ENCODE results near the gene NLRP6. TPM values are rescaled to one million over a fixed set of nuclear protein-coding genes. Genes with fewer than 3 reads are reported as not detected.
"Not testable (repeated sequence)": the region's sequence is repeated elsewhere in the genome, so short reads cannot be mapped to it uniquely, and the experiment has no call there.

The NLRP6 gene
- total RNA-seq, 1 experiment from 2014 or later: not detected

GRCh38 chr11:325796-326591 lies 47.8 kb downstream of the NLRP6 start:
- no peak for DNase-seq (ENCODE audit: low read depth)

GRCh38 chr11:326592-326841 lies 48.3 kb downstream of the NLRP6 start:
- DNase-seq (ENCODE audit: low read depth): no peak

DNA sequence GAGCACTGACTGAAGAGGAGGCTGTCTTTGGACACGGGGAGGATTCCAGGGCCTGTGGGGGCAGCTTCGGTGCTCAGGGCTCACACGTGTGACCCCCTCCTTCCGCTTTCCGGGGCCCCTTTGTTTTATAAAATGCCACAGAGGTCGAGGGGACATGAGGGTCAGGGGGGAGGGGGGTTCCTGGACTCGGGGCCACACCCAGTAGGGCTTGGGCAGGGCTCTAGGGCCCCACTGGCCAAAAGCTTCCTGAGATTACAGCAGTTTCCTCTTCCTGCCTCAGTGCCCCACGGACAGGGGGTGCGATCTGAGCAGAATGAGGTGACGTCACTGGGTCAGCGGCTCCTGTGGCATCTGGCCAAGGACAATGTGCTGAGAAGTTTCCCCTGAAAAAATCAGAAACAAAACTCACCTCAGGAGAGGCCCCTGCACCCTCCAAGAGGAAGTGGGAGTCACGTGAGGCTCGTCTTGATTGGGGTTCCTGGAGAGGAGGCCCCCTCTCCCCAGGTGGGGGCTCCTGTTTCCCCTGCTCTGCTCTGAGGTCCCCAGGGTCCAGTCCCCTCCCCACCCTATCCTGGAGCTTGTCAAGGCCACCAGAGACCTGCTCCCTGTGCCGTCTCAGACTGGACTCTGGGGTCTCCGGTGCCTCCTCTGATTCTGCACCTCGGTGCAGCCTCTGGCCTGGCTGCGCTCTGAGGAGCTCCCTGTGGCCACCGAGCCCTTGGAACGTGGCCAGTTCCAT lies 48.8 kb downstream of the NLRP6 start:
- DNase-seq (ENCODE audit: low read depth): no peak

DNA sequence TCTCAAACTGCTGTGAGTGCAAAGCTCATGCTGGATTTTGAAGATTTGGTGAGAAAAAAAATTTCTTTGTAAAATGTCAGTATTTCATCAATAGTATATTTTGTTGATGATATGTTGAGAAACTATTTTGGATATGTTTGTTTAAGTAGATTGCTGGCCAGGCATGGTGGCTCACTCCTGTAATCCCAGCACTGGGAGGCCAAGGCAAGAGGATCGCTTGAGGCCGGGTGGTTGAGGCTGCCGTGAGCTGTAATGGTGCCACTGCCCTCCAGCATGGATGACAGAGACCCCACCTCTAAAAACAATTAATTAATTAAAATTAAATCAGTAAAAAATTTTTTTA lies 49.3 kb downstream of the NLRP6 start:
- DNase-seq (ENCODE audit: low read depth): no peak

- DNase-seq (ENCODE audit: low read depth): no peak
Observed at GRCh38 chr11:328012-328411, 49.8 kb downstream of the NLRP6 start.

- DNase-seq (ENCODE audit: low read depth): not testable (repeated sequence)
Observed at GRCh38 chr11:328516-329100, 50.4 kb downstream of the NLRP6 start.

GRCh38 chr11:329886-330253 lies 51.7 kb downstream of the NLRP6 start:
- DNase-seq (ENCODE audit: low read depth): no peak

DNA sequence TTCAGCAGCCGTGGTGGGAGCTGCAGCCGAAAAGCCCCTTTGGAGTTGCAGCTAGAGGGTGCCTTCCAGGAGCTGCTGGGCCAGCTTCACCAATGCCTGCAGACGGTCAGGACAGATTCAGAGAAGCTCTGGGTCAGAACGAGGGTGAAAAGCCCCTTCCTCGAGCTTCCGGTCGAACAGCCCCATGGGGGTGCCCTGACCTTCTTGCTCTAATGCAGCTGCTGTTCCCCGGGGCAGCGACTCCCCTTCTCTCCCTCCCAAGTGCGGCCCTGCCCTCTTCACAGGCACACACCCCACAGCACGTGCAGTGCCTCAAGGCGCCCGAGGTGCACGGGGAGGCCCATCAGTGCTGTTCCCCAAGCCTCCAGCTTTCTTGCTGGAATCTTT lies 52.1 kb downstream of the NLRP6 start:
- DNase-seq (ENCODE audit: low read depth): no peak

GRCh38 chr11:330694-331357 lies 52.6 kb downstream of the NLRP6 start:
- DNase-seq (ENCODE audit: low read depth): no peak

DNA sequence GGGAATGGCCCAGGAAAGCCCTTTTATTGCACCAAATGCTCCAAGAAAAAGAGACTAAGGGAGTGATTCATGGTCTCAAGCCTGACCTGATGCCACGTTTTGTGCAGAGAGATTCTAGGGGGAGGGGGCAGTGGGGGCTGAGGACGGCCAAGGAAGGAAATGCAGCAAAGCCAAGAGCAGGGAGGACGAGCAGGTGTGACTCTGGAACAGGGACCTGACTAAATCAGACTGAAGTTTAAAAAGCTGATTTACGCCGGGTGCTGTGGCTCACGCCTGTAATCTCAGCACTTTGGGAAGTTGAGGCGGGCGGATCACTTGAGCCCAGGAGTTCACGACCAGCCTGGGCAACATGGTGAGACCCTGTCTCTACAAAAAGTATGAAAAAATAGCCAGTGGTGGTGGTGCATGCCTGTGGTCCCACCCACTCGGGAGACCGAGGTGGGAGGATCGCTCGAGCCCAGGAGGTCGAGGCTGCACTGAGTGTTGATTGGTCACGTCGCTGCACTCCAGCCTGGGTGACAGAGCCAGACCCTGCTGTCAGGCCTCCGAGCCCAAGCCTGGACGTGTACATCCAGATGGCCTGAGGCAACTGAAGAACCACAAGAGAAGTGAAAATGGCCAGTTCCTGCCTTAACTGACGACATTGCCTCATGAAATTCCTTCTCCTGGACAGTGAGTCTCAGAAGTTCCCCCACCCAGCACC lies 53.3 kb downstream of the NLRP6 start:
- DNase-seq (ENCODE audit: low read depth): no peak

DNA sequence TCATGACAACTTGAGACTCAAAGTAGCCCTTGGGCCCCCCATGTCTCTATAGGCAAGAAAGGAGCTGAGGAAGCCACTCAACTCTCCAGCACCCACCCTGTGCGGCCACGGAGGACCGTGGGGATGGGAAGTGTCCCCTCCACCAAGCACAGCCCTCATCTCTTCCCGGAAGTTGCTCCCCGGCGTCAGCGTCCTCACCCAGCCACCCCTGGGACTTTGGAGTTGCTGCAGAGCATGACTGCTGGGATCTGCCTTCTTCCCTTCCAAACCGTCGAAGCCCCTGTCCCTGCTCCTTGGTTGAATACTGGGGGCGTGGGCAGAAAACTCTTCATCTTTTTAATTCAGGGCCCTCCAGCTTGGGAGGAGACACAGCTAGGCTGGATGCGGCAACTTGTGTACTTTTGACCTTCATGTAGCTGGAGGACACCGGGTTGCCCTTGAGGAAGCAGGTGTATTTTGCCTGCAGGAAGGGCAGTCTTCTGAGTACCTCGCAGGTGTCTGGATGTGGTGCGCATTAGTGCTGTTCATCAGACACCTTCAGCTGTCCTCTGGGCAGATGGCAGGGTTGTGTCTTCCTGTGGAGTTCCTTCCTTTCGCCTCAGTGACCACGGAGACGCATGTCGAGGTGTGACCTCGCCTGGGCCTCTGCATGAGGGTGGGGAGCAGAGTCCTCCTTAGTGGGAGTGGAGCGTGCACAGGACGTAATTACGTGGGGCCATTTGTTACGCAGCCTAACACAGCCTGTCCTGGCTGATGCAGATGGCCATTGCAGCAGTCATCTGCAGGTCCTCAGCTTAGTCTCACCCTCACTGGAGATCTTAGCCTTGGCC lies 54.7 kb downstream of the NLRP6 start:
- no peak for DNase-seq (ENCODE audit: low read depth)

DNA sequence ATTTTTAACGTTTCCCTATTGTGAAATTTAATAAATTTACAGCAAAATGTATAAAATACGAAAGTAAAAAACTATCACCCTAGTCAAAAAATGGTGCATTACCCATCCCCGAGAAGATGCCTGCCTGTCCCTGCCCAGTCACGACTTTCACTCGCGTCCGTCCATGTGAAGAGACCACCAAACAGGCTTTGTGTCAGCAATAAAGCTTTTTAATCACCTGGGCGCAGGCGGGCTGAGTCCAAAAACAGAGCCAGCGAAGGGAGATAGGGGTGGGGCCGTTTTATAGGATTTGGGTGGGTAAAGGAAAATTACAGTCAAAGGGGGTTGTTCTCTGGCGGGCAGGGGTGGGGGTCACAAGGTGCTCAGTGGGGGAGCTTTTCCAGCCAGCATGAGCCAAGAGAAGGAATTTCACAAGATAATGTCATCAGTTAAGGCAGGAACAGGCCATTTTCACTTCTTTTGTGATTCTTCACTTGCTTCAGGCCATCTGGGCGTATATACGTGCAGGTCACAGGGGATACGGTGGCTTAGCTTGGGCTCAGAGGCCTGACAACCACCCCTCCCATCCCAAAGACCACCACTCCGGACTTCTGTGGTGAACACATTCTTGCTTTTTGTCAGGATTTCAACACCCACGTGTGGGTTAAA lies 55.5 kb downstream of the NLRP6 start:
- DNase-seq (ENCODE audit: low read depth): not testable (repeated sequence)

GRCh38 chr11:334264-334994 lies 56.2 kb downstream of the NLRP6 start:
- no peak for DNase-seq (ENCODE audit: low read depth)

Other genes starting within 250 kb of the NLRP6 start
- gene SCGB1C1, start 85.3 kb upstream of the NLRP6 start, total RNA-seq (2014; rRNA removed; shearing (Covaris generic)): not detected in 2 replicates
- 28.9 and 30.5 TPM in 2 replicates for gene BET1L, start 71.0 kb upstream of the NLRP6 start, total RNA-seq (2014; rRNA removed; shearing (Covaris generic))
- 171 and 178 TPM in 2 replicates for gene RIC8A, start 70.7 kb upstream of the NLRP6 start, total RNA-seq (2014; rRNA removed; shearing (Covaris generic))
- gene SIRT3, start 42.1 kb upstream of the NLRP6 start, total RNA-seq (2014; rRNA removed; shearing (Covaris generic)): 10.8 and 12.5 TPM in 2 replicates
- 162 and 239 TPM in 2 replicates for gene PSMD13, start 41.4 kb upstream of the NLRP6 start, total RNA-seq (2014; rRNA removed; shearing (Covaris generic))
- 5.2 and 8.5 TPM in 2 replicates for gene PGGHG, start 10.7 kb downstream of the NLRP6 start, total RNA-seq (2014; rRNA removed; shearing (Covaris generic))
- not detected in 2 replicates for gene IFITM5, start 21.1 kb downstream of the NLRP6 start, total RNA-seq (2014; rRNA removed; shearing (Covaris generic))
- gene IFITM2, start 29.4 kb downstream of the NLRP6 start, total RNA-seq (2014; rRNA removed; shearing (Covaris generic)): 80.0 and 89.8 TPM in 2 replicates
- gene IFITM1, start 35.6 kb downstream of the NLRP6 start, total RNA-seq (2014; rRNA removed; shearing (Covaris generic)): 1,883 and 3,156 TPM in 2 replicates
- 821 and 984 TPM in 2 replicates for gene IFITM3, start 42.5 kb downstream of the NLRP6 start, total RNA-seq (2014; rRNA removed; shearing (Covaris generic))
- 2.8 and 9.4 TPM in 2 replicates for gene B4GALNT4, start 91.1 kb downstream of the NLRP6 start, total RNA-seq (2014; rRNA removed; shearing (Covaris generic))
- 7.9 and 10.6 TPM in 2 replicates for gene PKP3, start 115.8 kb downstream of the NLRP6 start, total RNA-seq (2014; rRNA removed; shearing (Covaris generic))
- 2.5 and 3.4 TPM in 2 replicates for gene SIGIRR, start 136.6 kb downstream of the NLRP6 start, total RNA-seq (2014; rRNA removed; shearing (Covaris generic))
- gene ANO9, start 163.6 kb downstream of the NLRP6 start, total RNA-seq (2014; rRNA removed; shearing (Covaris generic)): 0.20 TPM in 1 of 2 replicates, not detected in the other
- 27.5 and 35.5 TPM in 2 replicates for gene PTDSS2, start 171.9 kb downstream of the NLRP6 start, total RNA-seq (2014; rRNA removed; shearing (Covaris generic))
- 169 and 259 TPM in 2 replicates for gene RNH1, start 228.8 kb downstream of the NLRP6 start, total RNA-seq (2014; rRNA removed; shearing (Covaris generic))